Skeletal muscle tissue (tissue), 4 donors: ENCODE results near the gene PRCC. TPM values are rescaled to one million over a fixed set of nuclear protein-coding genes. Genes with fewer than 3 reads are reported as not detected.

Experiments
- H3K27ac ChIP-seq: one replicate; pipeline ENCODE4 v1.7.0; 2013; ENCODE audit warnings: mild to moderate bottlenecking, low read depth, low read length, inconsistent platforms
- H3K27me3 ChIP-seq, 3 donors: one replicate each; pipeline ENCODE4 v1.7.0; 2013; ENCODE audit warnings: low read length in 3 of 3; ENCODE audit not compliant: control insufficient read depth in 3 of 3, insufficient read depth in 3 of 3
- H3K36me3 ChIP-seq, 3 donors: one replicate each; pipeline ENCODE4 v1.7.0; 2013; ENCODE audit warnings: low read length in 3 of 3; ENCODE audit not compliant: control insufficient read depth in 3 of 3, insufficient read depth in 3 of 3
- H3K4me1 ChIP-seq, 3 donors: one replicate each; pipeline ENCODE4 v1.7.0; 2013; ENCODE audit warnings: low read length in 3 of 3, mild to moderate bottlenecking in 3 of 3; ENCODE audit not compliant: control insufficient read depth in 3 of 3, insufficient read depth in 3 of 3
- H3K4me3 ChIP-seq, 3 donors: one replicate each; pipeline ENCODE4 v1.7.0; 2013; ENCODE audit warnings: low read length in 3 of 3
- H3K9ac ChIP-seq, 3 donors: one replicate each; pipeline ENCODE4 v1.7.0; 2013; ENCODE audit warnings: low read length in 3 of 3, mild to moderate bottlenecking in 3 of 3, moderate library complexity in 2 of 3, low read depth in 1 of 3
- H3K9me3 ChIP-seq, 3 donors: one replicate each; pipeline ENCODE4 v1.7.0; 2013; ENCODE audit warnings: low read length in 3 of 3; ENCODE audit not compliant: control insufficient read depth in 3 of 3
- total RNA-seq: library from RNA; depleted of rRNA; stranded (reverse); fragments of >200 nt; gene quantifications from one replicate; pipeline ENCODE4 v1.2.3, GENCODE V29; 2014
- donor health status: Osteomylitis.

The PRCC gene
- total RNA-seq, 1 donor from 2014 or later = 9.9 TPM

DNA sequence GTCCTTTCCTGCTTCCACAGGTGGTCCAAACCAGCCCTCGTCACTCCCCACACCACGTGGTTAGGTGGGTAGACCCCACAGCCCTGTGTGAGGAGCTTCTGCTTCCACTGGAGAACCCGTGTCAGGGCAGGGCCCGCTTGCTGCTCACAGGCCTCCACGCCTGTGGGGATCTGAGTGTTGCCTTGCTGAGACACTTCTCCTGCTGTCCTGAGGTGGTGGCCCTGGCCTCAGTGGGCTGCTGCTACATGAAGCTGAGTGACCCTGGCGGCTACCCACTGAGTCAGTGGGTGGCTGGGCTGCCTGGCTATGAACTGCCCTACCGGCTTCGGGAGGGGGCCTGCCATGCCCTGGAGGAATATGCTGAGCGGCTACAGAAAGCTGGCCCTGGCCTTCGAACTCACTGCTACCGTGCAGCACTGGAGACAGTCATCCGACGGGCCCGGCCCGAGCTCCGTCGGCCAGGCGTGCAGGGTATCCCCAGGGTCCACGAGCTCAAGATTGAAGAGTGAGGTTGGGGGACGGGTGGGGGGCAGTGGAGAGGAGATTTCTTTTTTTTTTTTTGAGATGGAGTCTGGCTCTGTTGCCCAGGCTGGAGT lies 33.2 kb upstream of the PRCC start:
- Histone ChIP-seq H3K4me1 (peaks cover under 1 to 11% (median 7%) of the 10 kb centered on the region in 3 donors), H3K27ac (no peak overlapping the region), H3K9me3 (no peaks in the 10 kb centered on the region), H3K27me3 (no peaks in the 10 kb centered on the region), H3K36me3 (peaks cover 20 to 43% (median 41%) of the 10 kb centered on the region in 3 donors), H3K9ac (no peak overlapping the region), H3K4me3 (no peak overlapping the region)

DNA sequence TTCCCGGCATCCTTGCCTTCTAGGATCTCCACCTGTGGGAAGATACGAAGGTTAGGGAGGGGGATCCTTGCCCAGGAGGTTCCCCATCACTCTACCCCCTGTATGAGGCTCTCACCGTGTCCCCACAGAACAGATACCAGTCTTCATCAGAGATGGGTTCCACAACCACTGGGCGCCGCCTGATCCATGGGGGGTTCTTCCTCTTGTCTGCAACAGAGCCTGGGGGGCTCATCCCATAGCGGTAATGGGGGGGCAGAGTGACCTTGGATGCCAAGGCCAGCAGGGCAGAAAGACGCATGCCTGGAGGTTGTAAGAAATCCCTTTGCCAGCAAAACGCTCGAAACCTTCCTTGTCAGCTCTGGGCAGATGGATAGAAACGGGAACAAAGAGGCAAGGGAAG lies 28.9 kb upstream of the PRCC start:
- H3K4me3 ChIP-seq = no peak overlapping the region
- no peak overlapping the region for H3K9ac ChIP-seq
- no peaks in the 10 kb centered on the region for H3K9me3 ChIP-seq
- no peaks in the 10 kb centered on the region for H3K27me3 ChIP-seq
- H3K4me1 ChIP-seq = peaks cover 14 to 22% (median 15%) of the 10 kb centered on the region in 3 donors
- H3K36me3 ChIP-seq = peaks cover 34 to 39% (median 34%) of the 10 kb centered on the region in 3 donors
- no peak overlapping the region for H3K27ac ChIP-seq

DNA sequence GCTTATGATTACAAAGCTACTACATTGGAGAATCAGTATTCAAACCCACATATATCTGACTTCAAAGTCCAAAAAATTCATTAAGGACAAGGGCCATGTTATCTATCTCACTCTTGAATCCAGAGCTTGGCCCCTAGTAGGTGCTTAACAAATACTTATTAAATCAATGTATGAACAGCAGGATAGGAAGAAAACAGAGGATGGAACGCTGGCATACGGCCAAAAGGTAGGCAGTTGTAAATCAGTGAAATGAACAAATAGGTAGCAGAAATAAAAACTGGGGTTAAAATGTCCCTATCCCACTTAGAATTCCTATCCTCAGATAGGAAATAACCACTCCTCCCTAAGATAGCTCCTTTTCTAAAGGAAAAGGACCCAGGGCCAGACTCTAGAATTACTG lies 28.4 kb upstream of the PRCC start:
- no peaks in the 10 kb centered on the region for H3K27me3 ChIP-seq
- H3K4me1 ChIP-seq = peaks cover 14 to 22% (median 15%) of the 10 kb centered on the region in 3 donors
- peaks cover 36 to 39% (median 37%) of the 10 kb centered on the region in 3 donors for H3K36me3 ChIP-seq
- H3K27ac ChIP-seq = no peak overlapping the region
- H3K9me3 ChIP-seq = no peaks in the 10 kb centered on the region
- H3K9ac ChIP-seq = no peak overlapping the region
- no peak overlapping the region for H3K4me3 ChIP-seq

DNA sequence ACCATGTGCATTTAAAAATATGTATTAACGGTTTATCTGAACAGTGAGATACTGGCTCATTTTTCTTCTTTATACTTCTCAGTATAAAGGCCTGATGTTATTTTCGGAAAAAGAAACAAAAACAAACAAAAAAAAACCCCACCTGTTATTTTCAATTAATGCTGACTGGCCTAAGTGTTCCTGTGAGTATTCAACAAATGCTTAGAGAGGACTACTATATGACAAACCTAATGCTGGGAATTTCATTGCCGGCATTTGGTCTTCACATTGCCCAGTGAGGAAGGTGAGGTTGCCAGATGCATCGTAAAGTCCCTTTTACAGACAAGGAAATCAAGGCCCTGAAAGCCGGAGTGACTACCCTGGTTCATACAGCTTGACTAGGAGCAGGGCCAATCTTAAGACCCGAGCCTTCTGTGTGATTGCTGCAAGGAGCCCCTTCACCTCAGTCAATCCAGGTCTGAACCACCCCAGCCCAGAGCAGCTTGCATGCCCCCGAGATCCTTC lies 27.0 kb upstream of the PRCC start:
- H3K36me3 ChIP-seq = peaks cover 36 to 44% (median 42%) of the 10 kb centered on the region in 3 donors
- peak overlapping the region; percentile 84 to 100 (median 95) for H3K4me3 ChIP-seq
- no peaks in the 10 kb centered on the region for H3K9me3 ChIP-seq
- peak overlapping the region; percentile 93 for H3K27ac ChIP-seq
- peak overlapping the region; percentile 77 to 93 (median 81) for H3K9ac ChIP-seq
- H3K27me3 ChIP-seq = no peaks in the 10 kb centered on the region
- peaks cover 16 to 29% (median 22%) of the 10 kb centered on the region in 3 donors for H3K4me1 ChIP-seq

DNA sequence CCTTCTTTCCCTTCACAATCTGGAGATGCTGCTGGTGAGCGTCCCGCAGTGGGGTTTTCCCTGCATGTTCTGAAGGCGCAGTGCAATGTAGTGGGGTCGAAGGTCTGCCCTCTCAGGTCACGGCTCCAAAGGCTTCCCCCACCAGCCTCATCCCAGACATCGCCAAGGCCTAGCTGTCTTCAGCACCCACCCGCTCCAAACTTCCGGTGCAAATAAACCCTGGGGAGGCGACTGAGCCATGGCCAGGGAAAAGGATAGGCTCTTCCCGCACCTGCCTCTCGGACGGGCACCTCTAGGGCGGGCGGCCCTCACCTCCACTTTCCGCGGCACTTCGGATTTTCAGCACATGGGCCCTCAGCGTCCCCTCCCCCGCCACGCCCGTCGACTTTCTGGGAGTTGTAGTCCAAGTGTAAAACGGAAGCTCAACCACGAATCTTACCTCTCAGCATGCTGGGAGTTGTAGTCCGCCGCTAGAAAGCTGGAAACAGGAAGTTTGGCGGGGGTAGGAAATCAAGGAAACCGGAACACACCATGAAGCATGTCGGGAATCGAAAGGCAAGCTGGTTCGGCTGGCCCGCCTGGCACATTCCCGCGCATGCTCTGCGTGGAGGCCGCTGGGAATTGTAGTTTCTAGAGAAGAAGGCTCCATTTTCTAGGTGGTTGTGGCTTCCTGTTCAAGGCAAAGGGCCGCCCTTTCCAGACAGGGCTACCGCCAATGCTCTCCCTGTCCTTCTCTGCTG lies 26.4 kb upstream of the PRCC start, which contains the start of gene MRPL24:
Gene MRPL24, minus strand, starts transcription at position 348 of the 740 bp plus-strand sequence. CDS start 2,384 bp downstream, outside the sequence.
- Histone ChIP-seq H3K4me1 (peaks cover 22 to 35% (median 28%) of the 10 kb centered on the region in 3 donors), H3K27me3 (no peaks in the 10 kb centered on the region), H3K9ac (peak within 1 kb of the TSS; percentile 81 to 93 (median 86)), H3K9me3 (no peaks in the 10 kb centered on the region), H3K27ac (peak within 1 kb of the TSS; percentile 93), H3K36me3 (peaks cover 36 to 44% (median 38%) of the 10 kb centered on the region in 3 donors), H3K4me3 (peak within 1 kb of the TSS; percentile 84 to 100 (median 95))

DNA sequence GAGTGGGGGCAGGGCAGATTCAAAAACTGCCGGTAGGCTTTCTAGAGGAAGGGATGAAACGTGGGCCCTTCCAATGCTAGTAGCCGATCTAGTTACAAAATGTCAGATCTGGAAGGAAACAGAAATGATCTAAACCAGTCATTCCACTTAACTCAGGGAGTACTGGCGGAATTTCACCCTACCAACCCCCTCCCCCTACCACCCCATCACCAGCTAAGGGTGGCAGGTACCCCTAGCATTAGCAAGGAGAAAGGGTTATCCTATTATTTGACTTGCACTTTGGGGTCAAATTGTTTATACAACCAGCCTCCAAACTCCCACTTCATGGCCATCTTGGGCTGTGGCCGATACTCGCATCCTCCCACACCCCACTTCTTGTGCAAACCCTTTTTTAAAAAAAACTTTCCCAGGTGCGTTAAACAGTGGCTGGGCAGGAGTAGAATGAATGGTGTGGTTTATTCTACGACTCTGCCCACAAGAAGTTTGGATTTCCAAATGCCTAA lies 25.8 kb upstream of the PRCC start:
- peaks cover 34 to 42% (median 36%) of the 10 kb centered on the region in 3 donors for H3K36me3 ChIP-seq
- H3K27ac ChIP-seq = peak overlapping the region; percentile 93
- H3K9ac ChIP-seq = peak overlapping the region; percentile 64 to 86 (median 70)
- peak overlapping the region; percentile 70 to 76 (median 76) for H3K4me3 ChIP-seq
- no peaks in the 10 kb centered on the region for H3K9me3 ChIP-seq
- peaks cover 28 to 41% (median 34%) of the 10 kb centered on the region in 3 donors for H3K4me1 ChIP-seq
- no peaks in the 10 kb centered on the region for H3K27me3 ChIP-seq

DNA sequence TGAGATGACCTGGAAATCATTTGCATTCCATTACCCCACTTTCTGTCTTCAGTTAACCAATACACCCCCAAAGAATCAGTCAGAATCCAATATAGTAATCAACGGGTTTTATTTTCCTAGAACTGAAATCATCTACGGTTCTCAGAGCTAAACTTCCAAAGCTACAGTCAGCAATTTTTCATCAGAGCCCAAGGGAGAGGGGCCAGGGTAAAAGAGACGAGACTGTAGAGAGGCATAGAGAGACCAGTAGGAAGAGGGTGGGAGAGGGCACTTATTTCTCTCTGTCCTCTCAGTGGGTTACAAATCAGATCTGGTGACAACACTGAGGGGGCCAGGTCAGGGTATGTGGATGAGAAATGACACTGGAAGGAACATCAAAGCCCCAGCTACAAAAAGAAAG lies 25.3 kb upstream of the PRCC start:
- H3K4me1 ChIP-seq = peaks cover 30 to 45% (median 34%) of the 10 kb centered on the region in 3 donors
- peak overlapping the region in 2 of 3 donors; percentile 70 to 76 for H3K4me3 ChIP-seq

DNA sequence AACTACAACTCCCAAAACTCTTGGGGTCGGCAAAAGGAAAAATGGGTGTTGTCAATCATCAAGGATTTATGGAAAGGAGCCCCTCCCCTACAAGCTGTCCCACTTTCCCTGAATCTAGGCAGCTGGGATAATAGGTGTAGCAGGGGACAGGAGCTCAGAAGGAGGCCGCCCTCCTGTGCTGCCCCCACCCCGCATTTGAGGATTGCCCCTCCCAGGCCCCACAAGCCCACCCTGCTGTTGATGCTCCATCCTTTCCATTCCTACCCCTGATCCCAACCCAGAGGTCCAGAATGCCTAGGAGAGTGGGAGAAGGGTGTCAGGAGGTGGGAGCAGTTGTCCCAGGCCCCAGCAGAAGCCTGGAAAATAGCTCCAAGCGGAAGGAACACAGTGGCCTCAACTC lies 24.5 kb upstream of the PRCC start:
- H3K4me1 ChIP-seq = peaks cover 36 to 52% (median 40%) of the 10 kb centered on the region in 3 donors
- no peak overlapping the region for H3K27ac ChIP-seq
- peaks cover 26 to 30% (median 27%) of the 10 kb centered on the region in 3 donors for H3K36me3 ChIP-seq
- H3K4me3 ChIP-seq = no peak overlapping the region
- H3K27me3 ChIP-seq = no peaks in the 10 kb centered on the region
- H3K9me3 ChIP-seq = no peaks in the 10 kb centered on the region
- no peak overlapping the region for H3K9ac ChIP-seq

More for the DNA sequence above, 25.3 kb upstream of the PRCC start:
- Histone ChIP-seq H3K27me3 (no peaks in the 10 kb centered on the region), H3K9ac (no peak overlapping the region), H3K36me3 (peaks cover 32 to 38% (median 35%) of the 10 kb centered on the region in 3 donors), H3K27ac (peak overlapping the region; percentile 93), H3K9me3 (no peaks in the 10 kb centered on the region)

DNA sequence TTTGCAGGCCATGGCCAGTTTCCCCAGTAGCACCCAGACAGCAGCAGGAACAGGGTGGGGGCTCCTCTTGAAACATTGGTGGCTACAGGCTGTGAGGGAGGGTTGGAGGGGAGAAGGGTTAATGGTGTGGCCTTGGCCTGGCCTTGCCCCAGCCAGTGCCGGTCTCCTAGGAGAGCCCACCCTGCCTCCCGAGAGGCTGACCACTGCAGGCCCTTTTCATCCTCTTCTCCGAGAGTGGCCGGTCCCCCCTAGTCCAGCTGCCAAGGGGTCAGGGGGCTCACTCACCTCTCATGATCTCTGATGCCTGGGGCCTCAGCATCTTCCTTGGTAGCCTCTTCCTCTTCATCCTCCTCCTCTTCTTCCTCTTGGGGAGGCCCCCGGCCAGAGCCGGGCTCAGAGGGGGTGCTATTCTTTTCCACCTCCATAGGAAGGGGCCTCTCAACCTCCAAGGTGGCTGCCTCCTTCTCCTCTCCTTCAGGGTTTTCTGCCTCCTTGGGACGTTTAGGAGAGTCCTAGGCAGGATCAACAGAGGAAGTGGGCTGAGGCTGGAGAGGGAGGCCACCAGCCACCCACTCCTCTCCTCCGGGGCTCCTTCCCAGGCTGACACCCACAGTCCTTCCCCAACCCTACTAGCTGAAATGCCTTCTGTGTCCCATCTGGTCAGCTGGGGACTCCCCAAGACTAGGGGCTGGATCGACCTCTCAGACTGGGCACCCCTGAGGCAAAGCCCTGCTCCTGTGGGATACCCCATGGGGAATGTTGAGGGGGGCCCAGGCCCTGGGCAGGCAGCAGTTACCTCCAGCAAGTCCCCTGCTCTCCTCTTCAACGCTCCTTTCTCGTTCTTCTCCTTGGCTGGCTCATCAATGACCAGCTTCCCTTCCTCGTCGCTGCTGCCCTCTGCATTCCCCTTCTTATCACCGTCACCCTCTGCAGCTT lies 23.7 kb upstream of the PRCC start:
- Histone ChIP-seq H3K9me3 (no peaks in the 10 kb centered on the region), H3K4me1 (peaks cover 45 to 60% (median 48%) of the 10 kb centered on the region in 3 donors), H3K4me3 (no peak overlapping the region), H3K9ac (no peak overlapping the region), H3K36me3 (peaks cover 19 to 27% (median 22%) of the 10 kb centered on the region in 3 donors), H3K27me3 (no peaks in the 10 kb centered on the region), H3K27ac (no peak overlapping the region)
